Epithelial cell of esophagus (primary cell): ENCODE measurements around the gene CPZ.

Experiments used
- DNase-seq: peaks from one replicate; pipeline ENCODE4 v3.0.0; 2010; ENCODE audit warnings: low read depth
- H3K4me3 ChIP-seq: 2 replicates; pipeline ENCODE4 v1.5.1; 2011; ENCODE audit warnings: mild to moderate bottlenecking, low read length, control low read depth
- CTCF ChIP-seq: IDR thresholded peaks from 2 replicates; pipeline ENCODE4 v1.5.1; 2011; ENCODE audit warnings: low read depth, mild to moderate bottlenecking, low read length, control low read depth, inconsistent platforms; ENCODE audit not compliant: insufficient read depth; ENCODE audit errors: missing control alignments

Gene CPZ

GRCh38 chr4:8546766-8547107 lies 45.8 kb upstream of the CPZ start:
- TF ChIP-seq CTCF, result no peak
- DNase-seq, result no peak
- no peak overlapping the region for H3K4me3 ChIP-seq

- DNase-seq, result peak; percentile 45
- H3K4me3 ChIP-seq, result no peak overlapping the region
- no peak for TF ChIP-seq CTCF
Observed at GRCh38 chr4:8547108-8547911, 45.3 kb upstream of the CPZ start.

- no peak overlapping the region for H3K4me3 ChIP-seq
- DNase-seq, result no peak
- no peak for TF ChIP-seq CTCF
Observed at GRCh38 chr4:8547912-8548730, 44.4 kb upstream of the CPZ start.

GRCh38 chr4:8548731-8549351 lies 43.7 kb upstream of the CPZ start:
- DNase-seq, result no peak
- no peak for TF ChIP-seq CTCF

GRCh38 chr4:8549352-8549931 lies 43.1 kb upstream of the CPZ start:
- no peak for DNase-seq
- no peak for TF ChIP-seq CTCF

More at GRCh38 chr4:8548731-8549351, 43.7 kb upstream of the CPZ start:
- no peak overlapping the region for H3K4me3 ChIP-seq

GRCh38 chr4:8550691-8551090 lies 41.9 kb upstream of the CPZ start:
- no peak for TF ChIP-seq CTCF
- no peak overlapping the region for H3K4me3 ChIP-seq
- DNase-seq, result no peak

More at GRCh38 chr4:8549352-8549931, 43.1 kb upstream of the CPZ start:
- H3K4me3 ChIP-seq, result no peak overlapping the region
